B cell (primary cell): ENCODE results near the gene FYN.

Experiments used
- CTCF ChIP-seq: fragments of 200-600 bp; IDR thresholded peaks from one replicate; pipeline ENCODE4 v1.8.0; 2022; ENCODE audit warnings: antibody characterized with exemption, mild to moderate bottlenecking
- EZH2 ChIP-seq: IDR thresholded peaks from 2 replicates; pipeline ENCODE4 v1.6.1; 2012; ENCODE audit warnings: borderline replicate concordance, low read depth, mild to moderate bottlenecking, moderate library complexity, low read length; ENCODE audit not compliant: insufficient read depth, poor library complexity, severe bottlenecking

GRCh38 chr6:111871207-111871606 lies 2.0 kb downstream of the FYN start:
- TF ChIP-seq CTCF = no peak
- TF ChIP-seq EZH2 = no peak
